ENCODE data around the gene FAM43A. TPM values are rescaled to one million over a fixed set of nuclear protein-coding genes. Genes with fewer than 3 reads are reported as not detected.

Gene FAM43A
- total RNA-seq, 1 experiment from 2014 or later, result 1.3 TPM

GRCh38 chr3:194730365-194730764 lies 44.7 kb downstream of the FAM43A start:
- H3K27ac Mint-ChIP-seq (ENCODE audit: low read depth, unreplicated experiment), result no peak overlapping the region
- BruUV-seq (replicated peaks), result no TSS peak
- CTCF ChIA-PET, result no interaction called here
- peaks cover 5% of the 10 kb centered on the region for H3K4me1 Mint-ChIP-seq (ENCODE audit: insufficient read depth, unreplicated experiment)
- no peaks in the 10 kb centered on the region for H3K9me3 Mint-ChIP-seq (ENCODE audit: unreplicated experiment)
- POLR2A ChIA-PET, result no interaction called here
- no peak overlapping the region for H3K4me3 Mint-ChIP-seq (ENCODE audit: unreplicated experiment)
- H3K36me3 Mint-ChIP-seq (ENCODE audit: insufficient read depth, unreplicated experiment), result no peaks in the 10 kb centered on the region
- peak; percentile 85 for DNase-seq (ENCODE audit: unreplicated experiment)
- intact Hi-C loops (cut with micrococcal nuclease), result no loop called here
- H3K27me3 Mint-ChIP-seq (ENCODE audit: insufficient read depth, unreplicated experiment), result peaks cover 3% of the 10 kb centered on the region
- TF ChIP-seq, protein P1, sequence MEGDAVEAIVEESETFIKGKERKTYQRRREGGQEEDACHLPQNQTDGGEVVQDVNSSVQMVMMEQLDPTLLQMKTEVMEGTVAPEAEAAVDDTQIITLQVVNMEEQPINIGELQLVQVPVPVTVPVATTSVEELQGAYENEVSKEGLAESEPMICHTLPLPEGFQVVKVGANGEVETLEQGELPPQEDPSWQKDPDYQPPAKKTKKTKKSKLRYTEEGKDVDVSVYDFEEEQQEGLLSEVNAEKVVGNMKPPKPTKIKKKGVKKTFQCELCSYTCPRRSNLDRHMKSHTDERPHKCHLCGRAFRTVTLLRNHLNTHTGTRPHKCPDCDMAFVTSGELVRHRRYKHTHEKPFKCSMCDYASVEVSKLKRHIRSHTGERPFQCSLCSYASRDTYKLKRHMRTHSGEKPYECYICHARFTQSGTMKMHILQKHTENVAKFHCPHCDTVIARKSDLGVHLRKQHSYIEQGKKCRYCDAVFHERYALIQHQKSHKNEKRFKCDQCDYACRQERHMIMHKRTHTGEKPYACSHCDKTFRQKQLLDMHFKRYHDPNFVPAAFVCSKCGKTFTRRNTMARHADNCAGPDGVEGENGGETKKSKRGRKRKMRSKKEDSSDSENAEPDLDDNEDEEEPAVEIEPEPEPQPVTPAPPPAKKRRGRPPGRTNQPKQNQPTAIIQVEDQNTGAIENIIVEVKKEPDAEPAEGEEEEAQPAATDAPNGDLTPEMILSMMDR (IDR thresholded peaks at IDR 0.05; ENCODE audit: unreplicated experiment), result no peak

- no TSS peak for BruUV-seq (replicated peaks)
- ChIA-PET POLR2A (interaction anchor here (0.7 kb wide), 1 partner anchor 10 kb away, joined by 3 read pairs; no protein-coding TSS in a partner anchor), CTCF (no interaction called here)
- Mint-ChIP-seq H3K4me3 (ENCODE audit: unreplicated experiment) (no peak overlapping the region), H3K4me1 (ENCODE audit: insufficient read depth, unreplicated experiment) (peaks cover 5% of the 10 kb centered on the region), H3K27me3 (ENCODE audit: insufficient read depth, unreplicated experiment) (no peaks in the 10 kb centered on the region), H3K27ac (ENCODE audit: low read depth, unreplicated experiment) (no peak overlapping the region), H3K36me3 (ENCODE audit: insufficient read depth, unreplicated experiment) (no peaks in the 10 kb centered on the region), H3K9me3 (ENCODE audit: unreplicated experiment) (no peaks in the 10 kb centered on the region)
- intact Hi-C loops (cut with micrococcal nuclease), result no loop called here
- no peak for DNase-seq (ENCODE audit: unreplicated experiment)
- TF ChIP-seq, protein P1 (IDR thresholded peaks at IDR 0.05; ENCODE audit: unreplicated experiment), result no peak
Observed at GRCh38 chr3:194731506-194732073, 45.9 kb downstream of the FAM43A start.

GRCh38 chr3:194732617-194733016 lies 46.9 kb downstream of the FAM43A start:
- ChIA-PET POLR2A (no interaction called here), CTCF (no interaction called here)
- no TSS peak for BruUV-seq (replicated peaks)
- Mint-ChIP-seq H3K27ac (ENCODE audit: low read depth, unreplicated experiment) (no peak overlapping the region), H3K36me3 (ENCODE audit: insufficient read depth, unreplicated experiment) (no peaks in the 10 kb centered on the region), H3K4me3 (ENCODE audit: unreplicated experiment) (no peak overlapping the region), H3K9me3 (ENCODE audit: unreplicated experiment) (no peaks in the 10 kb centered on the region), H3K27me3 (ENCODE audit: insufficient read depth, unreplicated experiment) (no peaks in the 10 kb centered on the region), H3K4me1 (ENCODE audit: insufficient read depth, unreplicated experiment) (peaks cover 5% of the 10 kb centered on the region)
- TF ChIP-seq, protein P1 (IDR thresholded peaks at IDR 0.05; ENCODE audit: unreplicated experiment), result no peak
- DNase-seq (ENCODE audit: unreplicated experiment), result no peak
- intact Hi-C loops (cut with micrococcal nuclease), result no loop called here

GRCh38 chr3:194736277-194736895 lies 50.7 kb downstream of the FAM43A start:
- Mint-ChIP-seq H3K4me1 (ENCODE audit: insufficient read depth, unreplicated experiment) (peaks cover 13% of the 10 kb centered on the region), H3K4me3 (ENCODE audit: unreplicated experiment) (no peak overlapping the region), H3K36me3 (ENCODE audit: insufficient read depth, unreplicated experiment) (no peaks in the 10 kb centered on the region), H3K9me3 (ENCODE audit: unreplicated experiment) (no peaks in the 10 kb centered on the region), H3K27ac (ENCODE audit: low read depth, unreplicated experiment) (no peak overlapping the region), H3K27me3 (ENCODE audit: insufficient read depth, unreplicated experiment) (no peaks in the 10 kb centered on the region)
- POLR2A ChIA-PET, result no interaction called here
- DNase-seq (ENCODE audit: unreplicated experiment), result no peak
- TF ChIP-seq, protein P1 (IDR thresholded peaks at IDR 0.05; ENCODE audit: unreplicated experiment), result no peak
- no TSS peak for BruUV-seq (replicated peaks)
- CTCF ChIA-PET, result no interaction called here
- intact Hi-C loops (cut with micrococcal nuclease), result no loop called here
